GM19099 (cell line): Measurements from ENCODE around the gene TTLL13.
A peak's percentile ranks its signal among the peaks of the same experiment; 100 is the strongest.

Source experiments
- POLR2A ChIP-seq: IDR thresholded peaks from 3 replicates; pipeline ENCODE4 v1.6.1; 2011; ENCODE audit warnings: low read depth; ENCODE audit not compliant: insufficient read length; ENCODE audit errors: extremely low read depth

TTLL13 gene

GRCh38 chr15:90225504-90226234 lies 23.7 kb upstream of the TTLL13 start:
- TF ChIP-seq POLR2A: no peak

- no peak for TF ChIP-seq POLR2A
Measured at GRCh38 chr15:90227336-90227735, 22.0 kb upstream of the TTLL13 start.

- TF ChIP-seq POLR2A: no peak
Measured at GRCh38 chr15:90227816-90228772, 21.3 kb upstream of the TTLL13 start.

GRCh38 chr15:90228960-90229359 lies 20.4 kb upstream of the TTLL13 start:
- TF ChIP-seq POLR2A: no peak

- no peak for TF ChIP-seq POLR2A
Measured at GRCh38 chr15:90230071-90230494, 19.3 kb upstream of the TTLL13 start.

- TF ChIP-seq POLR2A: no peak
Measured at GRCh38 chr15:90230610-90231009, 18.7 kb upstream of the TTLL13 start.

GRCh38 chr15:90231028-90232017 lies 18.0 kb upstream of the TTLL13 start:
- no peak for TF ChIP-seq POLR2A

- no peak for TF ChIP-seq POLR2A
Measured at GRCh38 chr15:90232196-90232595, 17.2 kb upstream of the TTLL13 start.

- TF ChIP-seq POLR2A: no peak
Measured at GRCh38 chr15:90232941-90233386, 16.4 kb upstream of the TTLL13 start.

- peak; percentile 48 for TF ChIP-seq POLR2A
Measured at GRCh38 chr15:90233387-90234095, 15.8 kb upstream of the TTLL13 start, which contains the start of gene CIB1. Gene CIB1, minus strand, starts transcription at chr15:90233941. Its CDS starts 56 bp downstream, at chr15:90233885.

- TF ChIP-seq POLR2A: peak; percentile 90
Measured at GRCh38 chr15:90234096-90234988, 15.0 kb upstream of the TTLL13 start, which contains the start of gene GDPGP1. Gene GDPGP1, plus strand, starts transcription at chr15:90234209. Its CDS starts 6,700 bp downstream, at chr15:90240909.

- TF ChIP-seq POLR2A: no peak
Measured at GRCh38 chr15:90239371-90239770, 10.0 kb upstream of the TTLL13 start.

GRCh38 chr15:90240856-90241255 lies 8.5 kb upstream of the TTLL13 start:
- no peak for TF ChIP-seq POLR2A
